ENCODE measurements around the gene ISX.

DNA sequence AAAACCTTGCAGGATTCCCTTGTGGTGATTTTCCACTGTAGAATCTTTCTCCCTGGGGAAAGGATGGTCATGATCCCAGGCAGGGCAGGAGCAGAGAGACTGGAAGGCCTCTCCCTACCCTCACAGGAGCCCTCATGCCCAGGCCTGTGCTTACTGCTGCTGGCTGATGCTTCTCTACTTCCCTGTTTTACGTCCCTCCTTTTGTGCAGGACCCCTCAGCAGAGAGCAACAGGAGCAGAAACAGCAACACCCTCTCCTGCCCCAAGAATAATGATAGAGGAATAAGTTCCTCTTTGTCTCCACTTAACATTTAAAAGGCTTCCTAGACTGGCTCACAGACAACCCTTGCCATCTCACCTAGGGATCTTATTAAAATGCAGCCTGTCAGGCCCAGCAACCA, 3.6 kb downstream of the ISX start:
- TF ChIP-seq JUND (CRISPR knock-in tag; IDR thresholded peaks at IDR 0.05): no peak
- TF ChIP-seq, protein P1, sequence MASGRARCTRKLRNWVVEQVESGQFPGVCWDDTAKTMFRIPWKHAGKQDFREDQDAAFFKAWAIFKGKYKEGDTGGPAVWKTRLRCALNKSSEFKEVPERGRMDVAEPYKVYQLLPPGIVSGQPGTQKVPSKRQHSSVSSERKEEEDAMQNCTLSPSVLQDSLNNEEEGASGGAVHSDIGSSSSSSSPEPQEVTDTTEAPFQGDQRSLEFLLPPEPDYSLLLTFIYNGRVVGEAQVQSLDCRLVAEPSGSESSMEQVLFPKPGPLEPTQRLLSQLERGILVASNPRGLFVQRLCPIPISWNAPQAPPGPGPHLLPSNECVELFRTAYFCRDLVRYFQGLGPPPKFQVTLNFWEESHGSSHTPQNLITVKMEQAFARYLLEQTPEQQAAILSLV (CRISPR knock-in tag; IDR thresholded peaks at IDR 0.05; ENCODE audit: borderline replicate concordance): no peak
- no peak for TF ChIP-seq CTCF (CRISPR knock-in tag; IDR thresholded peaks at IDR 0.05)
- no peak for TF ChIP-seq WIZ (CRISPR knock-in tag; IDR thresholded peaks at IDR 0.05)
- TF ChIP-seq ZFP41 (CRISPR knock-in tag; IDR thresholded peaks at IDR 0.05; ENCODE audit: borderline replicate concordance): no peak
- no peak for TF ChIP-seq ZNF563 (CRISPR knock-in tag; IDR thresholded peaks at IDR 0.05)
- no peak for TF ChIP-seq NR3C1 (CRISPR knock-in tag; IDR thresholded peaks at IDR 0.05)
- no peak for TF ChIP-seq POLR2A (IDR thresholded peaks at IDR 0.05; ENCODE audit: insufficient read depth in 1 of 2, low read depth in 2 of 2, low read length in 2 of 2)
- TF ChIP-seq, protein P2, sequence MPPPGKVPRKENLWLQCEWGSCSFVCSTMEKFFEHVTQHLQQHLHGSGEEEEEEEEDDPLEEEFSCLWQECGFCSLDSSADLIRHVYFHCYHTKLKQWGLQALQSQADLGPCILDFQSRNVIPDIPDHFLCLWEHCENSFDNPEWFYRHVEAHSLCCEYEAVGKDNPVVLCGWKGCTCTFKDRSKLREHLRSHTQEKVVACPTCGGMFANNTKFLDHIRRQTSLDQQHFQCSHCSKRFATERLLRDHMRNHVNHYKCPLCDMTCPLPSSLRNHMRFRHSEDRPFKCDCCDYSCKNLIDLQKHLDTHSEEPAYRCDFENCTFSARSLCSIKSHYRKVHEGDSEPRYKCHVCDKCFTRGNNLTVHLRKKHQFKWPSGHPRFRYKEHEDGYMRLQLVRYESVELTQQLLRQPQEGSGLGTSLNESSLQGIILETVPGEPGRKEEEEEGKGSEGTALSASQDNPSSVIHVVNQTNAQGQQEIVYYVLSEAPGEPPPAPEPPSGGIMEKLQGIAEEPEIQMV (CRISPR knock-in tag; IDR thresholded peaks at IDR 0.05; ENCODE audit: low read depth): no peak
